Measurements from ENCODE around the gene NFIB. TPM values are rescaled to one million over a fixed set of nuclear protein-coding genes. Genes with fewer than 3 reads are reported as not detected.

The NFIB gene
- polyA plus RNA-seq, 1 of the 3 experiments (the other 2 are of a cell fraction) = 9.2 TPM

DNA sequence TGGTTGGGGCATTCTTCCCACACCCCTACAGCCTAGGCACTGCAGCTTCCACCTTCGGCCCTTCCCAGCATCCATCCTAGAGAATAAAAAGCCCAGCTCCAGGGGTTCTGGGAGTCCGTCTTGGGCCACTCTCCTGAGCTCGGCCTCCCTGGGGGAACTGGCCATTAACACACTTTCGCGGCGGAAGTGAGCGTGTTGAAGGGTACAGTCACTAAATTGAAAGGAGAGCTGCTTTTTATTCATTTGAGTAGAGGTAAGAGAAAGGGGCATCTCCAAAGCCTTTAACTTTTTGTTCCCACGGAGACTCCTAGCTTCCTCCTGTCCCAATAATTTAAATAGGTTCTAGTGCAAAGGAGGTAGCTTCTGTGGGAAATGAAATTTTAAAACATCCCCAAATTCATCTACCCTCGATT is 31.0 kb upstream of the NFIB start:
- no peak overlapping the region for H3K4me2 ChIP-seq
- peaks cover 0 to 13% of the 10 kb centered on the region in 2 experiments; a peak in 2 of 4 replicates for H3K4me1 ChIP-seq (ENCODE audit: control insufficient read depth in 1 of 2, insufficient read depth in 2 of 2, low read depth in 1 of 2, low read length in 1 of 2)
- no peak for TF ChIP-seq SMC3 (IDR thresholded peaks at IDR 0.05; ENCODE audit: low read depth, low read length)
- no peak for TF ChIP-seq NFIC (IDR thresholded peaks at IDR 0.05; ENCODE audit: borderline replicate concordance)
- TF ChIP-seq SIN3A (IDR thresholded peaks at IDR 0.05; ENCODE audit: borderline replicate concordance, low read depth, low read length) = no peak
- H3K79me2 ChIP-seq (ENCODE audit: insufficient read depth) = no peaks in the 10 kb centered on the region
- H3K9me2 ChIP-seq = no peaks in the 10 kb centered on the region
- DNase-seq = no peak
- no peak overlapping the region for H3K4me3 ChIP-seq (ENCODE audit: low read depth in 2 of 2, low read length in 1 of 2)
- H3K27me3 ChIP-seq (ENCODE audit: insufficient read depth) = no peaks in the 10 kb centered on the region
- CTCF ChIA-PET = interaction anchor here (0.8 to 2.6 kb wide), 7 partner anchors 9 to 1257 kb away, joined by 3 to 19 read pairs (median 3); no protein-coding TSS in a partner anchor
- WGBS (ENCODE audit: low lambda C conversion rate) = 90% methylated on average over 9 of the region's 9 CpGs
- H3K9me3 ChIP-seq = no peaks in the 10 kb centered on the region
- H4K20me1 ChIP-seq (ENCODE audit: insufficient read depth) = no peaks in the 10 kb centered on the region
- H3K9ac ChIP-seq = no peak overlapping the region
- POLR2A ChIA-PET = no interaction called here
- H3K27ac ChIP-seq (ENCODE audit: low read depth in 2 of 2, low read length in 1 of 2) = no peak overlapping the region
- H2AFZ ChIP-seq (ENCODE audit: low read depth) = no peak overlapping the region
- no peaks in the 10 kb centered on the region for H3K36me3 ChIP-seq (replicated peaks in 1 of 2; ENCODE audit: control insufficient read depth in 1 of 2, insufficient read depth in 2 of 2, low read length in 1 of 2)
- no peaks in the 10 kb centered on the region for H3F3A ChIP-seq (replicated peaks; ENCODE audit: insufficient read depth)

DNA sequence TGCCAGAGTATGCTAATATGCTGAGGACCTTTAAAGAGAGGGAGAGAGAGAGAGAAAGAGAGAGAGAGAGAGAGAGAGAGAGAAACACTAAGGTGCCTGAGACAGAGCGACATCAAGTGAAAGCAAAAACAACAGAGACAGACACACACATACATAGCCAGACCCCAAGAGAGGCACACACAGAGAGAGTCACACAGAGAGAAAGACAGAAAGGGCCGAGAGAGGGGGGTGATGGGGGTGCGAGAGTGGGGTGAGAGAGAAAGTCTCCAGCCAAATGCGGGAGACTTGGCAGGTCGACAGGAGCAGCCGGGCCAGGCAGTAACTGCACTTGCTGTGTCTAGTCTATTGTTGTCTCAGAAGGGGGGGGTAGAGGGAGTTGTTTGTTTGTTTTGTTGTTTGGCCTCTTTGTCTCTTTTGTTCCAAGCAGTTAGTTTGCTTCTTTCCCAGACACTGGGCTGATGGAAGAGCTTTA is 30.1 kb upstream of the NFIB start:
- no peaks in the 10 kb centered on the region for H3K9me3 ChIP-seq
- ChIA-PET CTCF (interaction anchor here (1.0 to 2.6 kb wide), 4 partner anchors 10 to 1256 kb away, joined by 3 to 19 read pairs (median 4); no protein-coding TSS in a partner anchor), POLR2A (no interaction called here)
- 87% methylated on average over 6 of the region's 6 CpGs for WGBS (ENCODE audit: low lambda C conversion rate)
- H3F3A ChIP-seq (replicated peaks; ENCODE audit: insufficient read depth) = no peaks in the 10 kb centered on the region
- H3K79me2 ChIP-seq (ENCODE audit: insufficient read depth) = no peaks in the 10 kb centered on the region
- no peaks in the 10 kb centered on the region for H4K20me1 ChIP-seq (ENCODE audit: insufficient read depth)
- no peak overlapping the region for H3K9ac ChIP-seq
- H3K9me2 ChIP-seq = no peaks in the 10 kb centered on the region
- no peak overlapping the region for H3K4me2 ChIP-seq
- TF ChIP-seq EP300 (IDR thresholded peaks at IDR 0.05; ENCODE audit: borderline replicate concordance in 1 of 2, low read depth in 1 of 2, low read length in 1 of 2) (no peak), FOXJ3 (CRISPR knock-in tag; IDR thresholded peaks at IDR 0.05) (no peak), FOSL2 (IDR thresholded peaks at IDR 0.05; ENCODE audit: borderline replicate concordance, low read depth) (no peak), TCF12 (IDR thresholded peaks at IDR 0.05) (no peak), TEAD4 (IDR thresholded peaks at IDR 0.05; ENCODE audit: borderline replicate concordance, insufficient read depth) (no peak), NFIC (IDR thresholded peaks at IDR 0.05; ENCODE audit: borderline replicate concordance) (no peak), RAD21 (IDR thresholded peaks at IDR 0.05; ENCODE audit: low read length) (no peak), ELF1 (IDR thresholded peaks at IDR 0.05) (no peak), FOXM1 (IDR thresholded peaks at IDR 0.05; ENCODE audit: low read depth) (no peak), RCOR1 (IDR thresholded peaks at IDR 0.05; ENCODE audit: low read length) (no peak), MXI1 (IDR thresholded peaks at IDR 0.05; ENCODE audit: low read depth, low read length) (no peak), SIN3A (IDR thresholded peaks at IDR 0.05; ENCODE audit: borderline replicate concordance, low read depth, low read length) (no peak), YY1 (IDR thresholded peaks at IDR 0.05; ENCODE audit: low read depth) (no peak)
- TF ChIP-seq, protein P1, sequence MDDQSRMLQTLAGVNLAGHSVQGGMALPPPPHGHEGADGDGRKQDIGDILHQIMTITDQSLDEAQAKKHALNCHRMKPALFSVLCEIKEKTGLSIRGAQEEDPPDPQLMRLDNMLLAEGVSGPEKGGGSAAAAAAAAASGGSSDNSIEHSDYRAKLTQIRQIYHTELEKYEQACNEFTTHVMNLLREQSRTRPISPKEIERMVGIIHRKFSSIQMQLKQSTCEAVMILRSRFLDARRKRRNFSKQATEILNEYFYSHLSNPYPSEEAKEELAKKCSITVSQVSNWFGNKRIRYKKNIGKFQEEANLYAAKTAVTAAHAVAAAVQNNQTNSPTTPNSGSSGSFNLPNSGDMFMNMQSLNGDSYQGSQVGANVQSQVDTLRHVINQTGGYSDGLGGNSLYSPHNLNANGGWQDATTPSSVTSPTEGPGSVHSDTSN (IDR thresholded peaks at IDR 0.05) = no peak
- TF ChIP-seq, protein P2, sequence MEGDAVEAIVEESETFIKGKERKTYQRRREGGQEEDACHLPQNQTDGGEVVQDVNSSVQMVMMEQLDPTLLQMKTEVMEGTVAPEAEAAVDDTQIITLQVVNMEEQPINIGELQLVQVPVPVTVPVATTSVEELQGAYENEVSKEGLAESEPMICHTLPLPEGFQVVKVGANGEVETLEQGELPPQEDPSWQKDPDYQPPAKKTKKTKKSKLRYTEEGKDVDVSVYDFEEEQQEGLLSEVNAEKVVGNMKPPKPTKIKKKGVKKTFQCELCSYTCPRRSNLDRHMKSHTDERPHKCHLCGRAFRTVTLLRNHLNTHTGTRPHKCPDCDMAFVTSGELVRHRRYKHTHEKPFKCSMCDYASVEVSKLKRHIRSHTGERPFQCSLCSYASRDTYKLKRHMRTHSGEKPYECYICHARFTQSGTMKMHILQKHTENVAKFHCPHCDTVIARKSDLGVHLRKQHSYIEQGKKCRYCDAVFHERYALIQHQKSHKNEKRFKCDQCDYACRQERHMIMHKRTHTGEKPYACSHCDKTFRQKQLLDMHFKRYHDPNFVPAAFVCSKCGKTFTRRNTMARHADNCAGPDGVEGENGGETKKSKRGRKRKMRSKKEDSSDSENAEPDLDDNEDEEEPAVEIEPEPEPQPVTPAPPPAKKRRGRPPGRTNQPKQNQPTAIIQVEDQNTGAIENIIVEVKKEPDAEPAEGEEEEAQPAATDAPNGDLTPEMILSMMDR (IDR thresholded peaks at IDR 0.05) = no peak
- TF ChIP-seq, protein P3, sequence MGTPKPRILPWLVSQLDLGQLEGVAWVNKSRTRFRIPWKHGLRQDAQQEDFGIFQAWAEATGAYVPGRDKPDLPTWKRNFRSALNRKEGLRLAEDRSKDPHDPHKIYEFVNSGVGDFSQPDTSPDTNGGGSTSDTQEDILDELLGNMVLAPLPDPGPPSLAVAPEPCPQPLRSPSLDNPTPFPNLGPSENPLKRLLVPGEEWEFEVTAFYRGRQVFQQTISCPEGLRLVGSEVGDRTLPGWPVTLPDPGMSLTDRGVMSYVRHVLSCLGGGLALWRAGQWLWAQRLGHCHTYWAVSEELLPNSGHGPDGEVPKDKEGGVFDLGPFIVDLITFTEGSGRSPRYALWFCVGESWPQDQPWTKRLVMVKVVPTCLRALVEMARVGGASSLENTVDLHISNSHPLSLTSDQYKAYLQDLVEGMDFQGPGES (IDR thresholded peaks at IDR 0.05; ENCODE audit: low read depth, low read length) = no peak
- TF ChIP-seq, protein P4, sequence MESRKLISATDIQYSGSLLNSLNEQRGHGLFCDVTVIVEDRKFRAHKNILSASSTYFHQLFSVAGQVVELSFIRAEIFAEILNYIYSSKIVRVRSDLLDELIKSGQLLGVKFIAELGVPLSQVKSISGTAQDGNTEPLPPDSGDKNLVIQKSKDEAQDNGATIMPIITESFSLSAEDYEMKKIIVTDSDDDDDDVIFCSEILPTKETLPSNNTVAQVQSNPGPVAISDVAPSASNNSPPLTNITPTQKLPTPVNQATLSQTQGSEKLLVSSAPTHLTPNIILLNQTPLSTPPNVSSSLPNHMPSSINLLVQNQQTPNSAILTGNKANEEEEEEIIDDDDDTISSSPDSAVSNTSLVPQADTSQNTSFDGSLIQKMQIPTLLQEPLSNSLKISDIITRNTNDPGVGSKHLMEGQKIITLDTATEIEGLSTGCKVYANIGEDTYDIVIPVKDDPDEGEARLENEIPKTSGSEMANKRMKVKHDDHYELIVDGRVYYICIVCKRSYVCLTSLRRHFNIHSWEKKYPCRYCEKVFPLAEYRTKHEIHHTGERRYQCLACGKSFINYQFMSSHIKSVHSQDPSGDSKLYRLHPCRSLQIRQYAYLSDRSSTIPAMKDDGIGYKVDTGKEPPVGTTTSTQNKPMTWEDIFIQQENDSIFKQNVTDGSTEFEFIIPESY (IDR thresholded peaks at IDR 0.05; ENCODE audit: borderline replicate concordance, low read depth) = no peak
- no peak overlapping the region for H2AFZ ChIP-seq (ENCODE audit: low read depth)
- no peak overlapping the region for H3K27ac ChIP-seq (ENCODE audit: low read depth in 2 of 2, low read length in 1 of 2)
- no peaks in the 10 kb centered on the region for H3K36me3 ChIP-seq (replicated peaks in 1 of 2; ENCODE audit: control insufficient read depth in 1 of 2, insufficient read depth in 2 of 2, low read length in 1 of 2)
- no peaks in the 10 kb centered on the region for H3K27me3 ChIP-seq (ENCODE audit: insufficient read depth)
- peak; percentile 38 for DNase-seq
- no peak overlapping the region for H3K4me3 ChIP-seq (ENCODE audit: low read depth in 2 of 2, low read length in 1 of 2)
- H3K4me1 ChIP-seq (ENCODE audit: control insufficient read depth in 1 of 2, insufficient read depth in 2 of 2, low read depth in 1 of 2, low read length in 1 of 2) = peaks cover 0 to 13% of the 10 kb centered on the region in 2 experiments; a peak in 2 of 4 replicates

Measured in SK-N-SH (cell line).